ENCODE results near the gene HERPUD1. TPM values are rescaled to one million over a fixed set of nuclear protein-coding genes. Genes with fewer than 3 reads are reported as not detected.
"Not testable (repeated sequence)": the region's sequence is repeated elsewhere in the genome, so short reads cannot be mapped to it uniquely, and the experiment has no call there.

The HERPUD1 gene
- total RNA-seq, 1 donor from 2014 or later: 79.8 TPM

DNA sequence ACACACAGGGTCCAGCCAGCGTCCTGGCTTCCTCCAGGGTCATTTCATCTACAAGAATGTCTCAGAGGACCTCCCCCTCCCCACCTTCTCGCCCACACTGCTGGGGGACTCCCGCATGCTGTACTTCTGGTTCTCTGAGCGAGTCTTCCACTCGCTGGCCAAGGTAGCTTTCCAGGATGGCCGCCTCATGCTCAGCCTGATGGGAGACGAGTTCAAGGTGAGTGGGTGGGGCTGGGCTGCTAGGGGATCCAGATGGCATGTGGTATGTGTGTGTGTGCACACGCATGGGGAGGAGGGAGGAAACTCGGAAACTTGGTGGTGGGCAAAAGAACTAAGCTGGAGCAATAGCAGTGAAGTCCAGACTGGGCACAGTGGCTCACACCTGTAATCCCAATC lies 41.4 kb downstream of the HERPUD1 start:
- no peaks in the 10 kb centered on the region for H3K4me1 Mint-ChIP-seq
- no peak overlapping the region for H3K4me3 Mint-ChIP-seq
- no peak for DNase-seq (ENCODE audit: low spot score in 2 of 2, unreplicated experiment in 2 of 2)
- no peaks in the 10 kb centered on the region for H3K9me3 Mint-ChIP-seq
- TF ChIP-seq, protein P1, sequence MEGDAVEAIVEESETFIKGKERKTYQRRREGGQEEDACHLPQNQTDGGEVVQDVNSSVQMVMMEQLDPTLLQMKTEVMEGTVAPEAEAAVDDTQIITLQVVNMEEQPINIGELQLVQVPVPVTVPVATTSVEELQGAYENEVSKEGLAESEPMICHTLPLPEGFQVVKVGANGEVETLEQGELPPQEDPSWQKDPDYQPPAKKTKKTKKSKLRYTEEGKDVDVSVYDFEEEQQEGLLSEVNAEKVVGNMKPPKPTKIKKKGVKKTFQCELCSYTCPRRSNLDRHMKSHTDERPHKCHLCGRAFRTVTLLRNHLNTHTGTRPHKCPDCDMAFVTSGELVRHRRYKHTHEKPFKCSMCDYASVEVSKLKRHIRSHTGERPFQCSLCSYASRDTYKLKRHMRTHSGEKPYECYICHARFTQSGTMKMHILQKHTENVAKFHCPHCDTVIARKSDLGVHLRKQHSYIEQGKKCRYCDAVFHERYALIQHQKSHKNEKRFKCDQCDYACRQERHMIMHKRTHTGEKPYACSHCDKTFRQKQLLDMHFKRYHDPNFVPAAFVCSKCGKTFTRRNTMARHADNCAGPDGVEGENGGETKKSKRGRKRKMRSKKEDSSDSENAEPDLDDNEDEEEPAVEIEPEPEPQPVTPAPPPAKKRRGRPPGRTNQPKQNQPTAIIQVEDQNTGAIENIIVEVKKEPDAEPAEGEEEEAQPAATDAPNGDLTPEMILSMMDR (IDR thresholded peaks at IDR 0.05; ENCODE audit: unreplicated experiment): no peak
- H3K27ac Mint-ChIP-seq: no peak overlapping the region
- peaks cover 14% of the 10 kb centered on the region for H3K27me3 Mint-ChIP-seq (ENCODE audit: low read depth)
- H3K36me3 Mint-ChIP-seq: no peaks in the 10 kb centered on the region

DNA sequence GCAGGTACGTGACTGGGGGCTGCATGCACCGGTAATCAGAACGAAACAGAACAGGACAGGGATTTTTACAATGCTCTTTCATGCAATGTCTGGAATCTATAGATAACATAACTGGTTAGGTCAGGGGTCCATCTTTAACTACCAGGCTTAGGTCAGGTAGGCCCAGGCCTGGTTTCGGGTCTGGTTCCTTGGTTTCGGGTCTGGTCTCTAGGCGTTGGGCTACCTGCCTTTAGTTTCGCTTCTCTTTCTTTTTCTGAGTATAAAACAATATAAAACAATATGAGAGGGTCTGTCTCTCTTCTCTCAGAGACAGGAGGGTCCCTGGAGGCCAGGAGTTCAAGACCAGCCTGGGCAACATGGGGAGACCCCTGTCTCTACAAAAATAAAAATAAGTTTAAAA lies 42.0 kb downstream of the HERPUD1 start:
- peaks cover 14% of the 10 kb centered on the region for H3K27me3 Mint-ChIP-seq (ENCODE audit: low read depth)
- H3K9me3 Mint-ChIP-seq; H3K27ac Mint-ChIP-seq; H3K4me1 Mint-ChIP-seq; H3K36me3 Mint-ChIP-seq; H3K4me3 Mint-ChIP-seq; DNase-seq (ENCODE audit: low spot score in 2 of 2, unreplicated experiment in 2 of 2): not testable (repeated sequence)

DNA sequence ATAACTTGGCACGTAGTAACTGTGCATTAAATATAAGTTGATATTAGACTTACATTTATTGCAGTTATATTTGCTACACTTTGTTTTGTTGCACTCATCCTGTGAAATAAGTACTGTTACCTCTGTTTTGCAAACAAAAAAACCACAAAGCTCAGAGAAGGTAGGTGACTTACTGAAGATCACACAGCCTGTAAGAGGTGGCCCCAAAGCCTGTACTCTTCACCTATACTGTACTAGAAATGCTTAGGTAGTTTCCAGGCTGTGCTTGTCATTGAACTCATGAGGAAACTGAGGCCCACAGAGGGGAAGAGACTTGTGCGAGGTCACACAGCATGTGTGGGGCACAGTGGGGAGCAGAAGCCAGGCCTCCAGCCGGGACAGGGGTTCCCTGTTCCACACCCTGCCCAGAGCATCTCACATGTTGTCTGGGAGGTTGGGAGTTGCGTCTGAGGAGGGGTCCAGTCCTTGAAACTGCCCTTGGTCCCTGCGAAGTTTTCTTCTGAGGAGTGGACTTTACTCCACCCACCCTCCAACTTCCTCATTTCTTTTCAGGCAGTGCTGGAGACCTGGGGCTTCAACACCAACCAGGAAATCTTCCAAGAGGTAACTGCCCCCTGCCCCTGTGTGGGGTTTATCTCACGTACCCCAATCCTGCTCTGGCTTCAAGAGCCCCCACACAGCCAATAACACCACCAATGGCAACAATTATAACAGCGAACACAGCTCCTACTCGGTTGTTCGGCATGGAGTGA lies 42.8 kb downstream of the HERPUD1 start:
- Mint-ChIP-seq H3K9me3 (no peaks in the 10 kb centered on the region), H3K27ac (no peak overlapping the region), H3K4me3 (no peak overlapping the region), H3K36me3 (no peaks in the 10 kb centered on the region), H3K27me3 (ENCODE audit: low read depth) (peaks cover 14% of the 10 kb centered on the region), H3K4me1 (no peaks in the 10 kb centered on the region)
- TF ChIP-seq, protein P1 (IDR thresholded peaks at IDR 0.05; ENCODE audit: unreplicated experiment): no peak
- DNase-seq (ENCODE audit: low spot score in 2 of 2, unreplicated experiment in 2 of 2): no peak

DNA sequence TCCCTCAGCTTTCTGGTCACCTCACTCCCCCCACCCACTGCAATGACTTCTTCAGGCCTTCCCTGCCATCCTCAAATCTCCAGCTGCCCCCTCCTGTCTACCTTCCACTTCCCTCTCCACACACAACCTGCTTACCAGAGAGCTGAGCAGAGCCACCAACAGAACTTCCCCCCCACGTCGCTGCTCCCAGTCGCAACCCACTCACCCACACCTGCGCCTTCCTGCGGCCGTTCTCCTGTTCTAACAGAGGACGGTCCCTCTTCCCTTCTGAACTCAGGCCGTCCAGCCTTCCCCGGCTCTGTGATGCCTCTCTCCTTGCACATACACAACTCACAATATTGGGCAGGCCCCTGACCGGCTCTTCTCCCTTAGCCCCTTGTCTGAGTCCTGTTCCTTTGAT lies 43.8 kb downstream of the HERPUD1 start:
- Mint-ChIP-seq H3K4me1 (no peaks in the 10 kb centered on the region), H3K36me3 (no peaks in the 10 kb centered on the region)
- TF ChIP-seq, protein P1 (IDR thresholded peaks at IDR 0.05; ENCODE audit: unreplicated experiment): no peak

DNA sequence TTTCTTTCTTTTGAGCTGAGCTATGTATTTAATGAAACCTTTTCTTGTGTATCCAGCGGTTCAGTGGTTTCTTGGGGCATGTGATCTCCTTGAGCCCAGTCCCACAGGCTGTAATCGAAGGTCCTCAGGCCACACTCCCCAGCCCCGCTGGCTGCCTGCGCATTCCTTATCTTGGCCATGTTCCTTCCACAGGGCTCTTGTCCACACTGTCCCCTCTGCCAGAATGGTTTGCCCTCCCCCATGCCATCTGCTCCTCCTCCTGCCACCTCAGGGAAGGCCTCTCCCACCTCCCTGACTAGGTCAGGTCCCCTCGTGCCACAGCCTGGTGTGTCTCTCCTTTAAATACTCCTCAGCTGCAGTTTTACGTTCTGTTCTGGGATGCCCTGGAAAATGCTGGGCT lies 45.3 kb downstream of the HERPUD1 start:
- Mint-ChIP-seq H3K27ac (no peak overlapping the region), H3K4me1 (peaks cover 7% of the 10 kb centered on the region), H3K9me3 (peaks cover 3% of the 10 kb centered on the region), H3K4me3 (no peak overlapping the region), H3K27me3 (ENCODE audit: low read depth) (peaks cover 12% of the 10 kb centered on the region), H3K36me3 (no peaks in the 10 kb centered on the region)
- TF ChIP-seq, protein P1 (IDR thresholded peaks at IDR 0.05; ENCODE audit: unreplicated experiment): no peak
- DNase-seq (ENCODE audit: low spot score in 2 of 2, unreplicated experiment in 2 of 2): no peak

More for the DNA sequence above, 43.8 kb downstream of the HERPUD1 start:
- peaks cover 14% of the 10 kb centered on the region for H3K27me3 Mint-ChIP-seq (ENCODE audit: low read depth)
- no peak overlapping the region for H3K4me3 Mint-ChIP-seq
- DNase-seq (ENCODE audit: low spot score in 2 of 2, unreplicated experiment in 2 of 2): no peak
- no peak overlapping the region for H3K27ac Mint-ChIP-seq
- peaks cover 3% of the 10 kb centered on the region for H3K9me3 Mint-ChIP-seq

DNA sequence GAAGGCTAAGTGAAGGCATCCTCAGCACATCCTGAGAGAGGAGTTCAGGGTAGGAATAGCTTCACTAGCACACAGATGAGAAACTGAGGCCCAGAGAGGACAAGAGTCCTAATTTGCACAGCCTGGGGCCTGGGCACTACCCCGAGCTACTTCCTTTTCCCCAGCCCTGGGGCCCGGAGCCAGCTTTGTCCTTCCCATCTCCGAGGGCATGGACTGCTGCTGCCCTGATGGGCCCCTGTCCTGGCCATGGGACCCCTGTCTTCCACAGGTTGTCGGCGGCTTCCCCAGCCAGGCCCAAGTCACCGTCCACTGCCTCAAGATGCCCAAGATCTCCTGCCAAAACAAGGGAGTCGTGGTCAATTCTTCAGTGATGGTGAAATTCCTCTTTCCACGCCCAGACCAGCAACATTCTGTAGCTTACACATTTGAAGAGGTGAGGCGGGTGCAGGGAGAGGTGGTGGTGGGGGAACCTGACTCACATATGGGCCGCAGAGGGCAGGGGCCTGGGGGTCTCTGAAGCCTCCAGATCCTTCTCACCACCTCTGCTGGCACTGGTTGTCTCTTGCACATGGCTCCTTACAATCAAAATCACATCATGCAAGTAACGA lies 46.0 kb downstream of the HERPUD1 start:
- H3K27ac Mint-ChIP-seq: no peak overlapping the region
- TF ChIP-seq, protein P1 (IDR thresholded peaks at IDR 0.05; ENCODE audit: unreplicated experiment): no peak
- no peaks in the 10 kb centered on the region for H3K36me3 Mint-ChIP-seq
- peaks cover 7% of the 10 kb centered on the region for H3K4me1 Mint-ChIP-seq
- peaks cover 16% of the 10 kb centered on the region for H3K27me3 Mint-ChIP-seq (ENCODE audit: low read depth)
- DNase-seq (ENCODE audit: low spot score in 2 of 2, unreplicated experiment in 2 of 2): no peak
- H3K9me3 Mint-ChIP-seq: peaks cover 3% of the 10 kb centered on the region
- H3K4me3 Mint-ChIP-seq: no peak overlapping the region

All from mesothelial cell of epicardium (in vitro differentiated cells).